Retinal pigment epithelial cell (primary cell): Measurements from ENCODE around the gene NMNAT2.
A peak's percentile ranks its signal among the peaks of the same experiment; 100 is the strongest.

Source experiments
- DNase-seq: peaks from one replicate; pipeline ENCODE4 v3.0.0-alpha.2; 2010; ENCODE audit warnings: low read depth
- H3K4me3 ChIP-seq: 2 replicates; pipeline ENCODE4 v1.5.1; 2011; ENCODE audit warnings: mild to moderate bottlenecking, low read length, control low read depth, moderate library complexity
- TF ChIP-seq, protein P1 (sequence below): conservative IDR thresholded peaks from 2 replicates; pipeline ENCODE4 v1.5.1; 2011; ENCODE audit warnings: low read depth, low read length, control low read depth, inconsistent platforms

NMNAT2 gene

DNA sequence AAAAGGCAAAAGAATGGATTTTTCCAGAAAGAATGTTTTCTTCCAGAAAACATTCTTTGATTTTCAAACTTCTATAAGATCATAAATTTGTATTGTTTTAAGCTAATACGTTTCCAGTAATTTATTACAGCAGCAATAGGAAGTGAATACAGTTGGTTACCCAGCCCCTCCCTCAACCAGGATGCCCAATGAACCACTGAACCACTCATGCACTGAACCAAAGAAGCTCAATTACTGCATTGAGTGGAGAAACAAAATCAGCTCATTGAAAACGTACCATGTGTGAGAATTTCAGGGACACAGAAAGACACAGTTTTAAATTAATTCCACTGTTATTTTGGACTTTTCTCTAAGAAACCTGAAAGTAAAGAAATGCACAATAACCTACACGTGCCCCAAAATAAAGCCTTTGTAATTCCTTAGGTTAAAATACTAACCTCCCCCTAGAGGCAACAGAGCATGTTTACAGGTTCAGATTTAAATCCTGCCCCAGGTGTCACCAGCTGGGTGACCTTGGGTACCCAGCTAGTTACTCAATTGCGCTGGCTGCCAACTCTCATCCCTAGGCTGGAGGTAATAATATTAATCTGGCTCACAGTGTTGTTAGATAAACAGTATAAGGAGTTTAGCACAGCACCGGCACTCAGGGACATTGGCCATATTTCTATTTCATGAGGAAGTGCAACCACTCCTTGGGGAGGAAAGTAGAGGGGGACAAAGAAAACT is 111.7 kb downstream of the NMNAT2 start:
- DNase-seq = no peak
- TF ChIP-seq, protein P1, sequence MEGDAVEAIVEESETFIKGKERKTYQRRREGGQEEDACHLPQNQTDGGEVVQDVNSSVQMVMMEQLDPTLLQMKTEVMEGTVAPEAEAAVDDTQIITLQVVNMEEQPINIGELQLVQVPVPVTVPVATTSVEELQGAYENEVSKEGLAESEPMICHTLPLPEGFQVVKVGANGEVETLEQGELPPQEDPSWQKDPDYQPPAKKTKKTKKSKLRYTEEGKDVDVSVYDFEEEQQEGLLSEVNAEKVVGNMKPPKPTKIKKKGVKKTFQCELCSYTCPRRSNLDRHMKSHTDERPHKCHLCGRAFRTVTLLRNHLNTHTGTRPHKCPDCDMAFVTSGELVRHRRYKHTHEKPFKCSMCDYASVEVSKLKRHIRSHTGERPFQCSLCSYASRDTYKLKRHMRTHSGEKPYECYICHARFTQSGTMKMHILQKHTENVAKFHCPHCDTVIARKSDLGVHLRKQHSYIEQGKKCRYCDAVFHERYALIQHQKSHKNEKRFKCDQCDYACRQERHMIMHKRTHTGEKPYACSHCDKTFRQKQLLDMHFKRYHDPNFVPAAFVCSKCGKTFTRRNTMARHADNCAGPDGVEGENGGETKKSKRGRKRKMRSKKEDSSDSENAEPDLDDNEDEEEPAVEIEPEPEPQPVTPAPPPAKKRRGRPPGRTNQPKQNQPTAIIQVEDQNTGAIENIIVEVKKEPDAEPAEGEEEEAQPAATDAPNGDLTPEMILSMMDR = peak; percentile 48
- H3K4me3 ChIP-seq = no peak overlapping the region

GRCh38 chr1:183304440-183305107 is 113.6 kb downstream of the NMNAT2 start:
- no peak for DNase-seq
- TF ChIP-seq, protein P1 = no peak
- no peak overlapping the region for H3K4me3 ChIP-seq

- no peak for DNase-seq
- TF ChIP-seq, protein P1 = no peak
- H3K4me3 ChIP-seq = no peak overlapping the region
Observed at GRCh38 chr1:183303901-183304300, 114.3 kb downstream of the NMNAT2 start.

GRCh38 chr1:183303323-183303645 is 114.9 kb downstream of the NMNAT2 start:
- TF ChIP-seq, protein P1 = no peak
- no peak for DNase-seq
- H3K4me3 ChIP-seq = no peak overlapping the region

DNA sequence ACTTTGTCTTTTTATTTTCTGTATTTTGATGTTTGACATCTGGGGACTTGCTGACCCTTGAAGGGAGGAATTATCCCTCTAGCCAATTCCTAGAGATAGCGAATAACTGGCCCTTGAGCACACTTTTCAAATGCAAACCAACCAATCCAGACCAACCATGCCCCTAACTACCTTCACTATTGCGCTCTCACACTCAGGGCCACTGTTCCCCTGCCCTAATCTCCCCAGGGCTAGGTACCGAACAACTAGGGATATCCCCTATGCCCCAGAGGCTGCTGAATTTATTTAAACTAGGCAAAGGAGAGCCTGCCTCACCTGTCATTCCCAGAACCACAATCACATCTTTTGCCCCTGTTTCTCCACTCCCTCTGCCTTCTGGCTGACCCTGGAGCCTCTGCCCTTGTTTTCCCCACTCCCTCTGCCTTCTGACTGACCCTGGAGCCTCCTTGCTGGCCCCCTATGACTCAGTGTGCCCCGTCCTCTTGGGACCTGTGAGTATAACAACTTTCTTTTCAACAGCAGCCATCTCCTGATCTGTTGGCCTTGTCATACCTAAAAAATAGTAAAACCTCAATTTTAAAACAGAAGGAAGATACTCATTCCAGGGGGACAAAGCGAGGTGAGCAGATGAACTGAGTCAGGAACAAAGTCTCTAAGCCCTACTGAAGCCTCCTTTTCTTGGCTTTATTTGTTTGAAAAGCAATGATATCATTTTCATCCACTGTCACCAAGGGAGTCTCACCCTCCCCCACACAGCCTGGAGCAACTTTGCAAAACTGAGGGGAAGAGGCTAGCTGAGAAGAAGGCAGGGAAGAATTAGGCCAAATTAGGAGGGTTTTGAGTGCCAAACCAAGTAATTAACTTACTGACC is 115.5 kb downstream of the NMNAT2 start:
- TF ChIP-seq, protein P1 = no peak
- no peak overlapping the region for H3K4me3 ChIP-seq
- DNase-seq = no peak

GRCh38 chr1:183301239-183301638 is 116.9 kb downstream of the NMNAT2 start:
- TF ChIP-seq, protein P1 = no peak
- no peak for DNase-seq

More at GRCh38 chr1:183301239-183301638, 116.9 kb downstream of the NMNAT2 start:
- H3K4me3 ChIP-seq = no peak overlapping the region
